SK-N-SH treated with all-trans-retinoic acid at 6 μM for 48 hours (cell line): ENCODE measurements around the gene MVB12B.

Experiments
- ATAC-seq: fragments of 200-7000 bp; cut with Tn5 transposase; 3 replicates; pipeline ENCODE4 v1.9.1; 2020; ENCODE audit warnings: mild to moderate bottlenecking, moderate library complexity
- ARNTL ChIP-seq: fragments of 450-650 bp; formaldehyde crosslinking; IDR thresholded peaks from 2 replicates; pipeline ENCODE4 v1.5.0; 2020; ENCODE audit warnings: low read depth, mild to moderate bottlenecking, moderate library complexity, borderline replicate concordance
- BACH2 ChIP-seq: fragments of 250-450 bp; sonication (Bioruptor Pico); IDR thresholded peaks from 2 replicates; pipeline ENCODE4 v1.9.0; 2021; ENCODE audit warnings: mild to moderate bottlenecking, borderline replicate concordance
- CSDC2 ChIP-seq: fragments of 250-450 bp; sonication (Bioruptor Pico); IDR thresholded peaks from 2 replicates; pipeline ENCODE4 v1.5.0; 2020; ENCODE audit warnings: mild to moderate bottlenecking, moderate library complexity
- ESRRG ChIP-seq: fragments of 250-450 bp; sonication (Bioruptor Pico); IDR thresholded peaks from 2 replicates; pipeline ENCODE4 v1.6.1; 2021; ENCODE audit warnings: mild to moderate bottlenecking
- GLIS3 ChIP-seq: fragments of 250-450 bp; sonication (Bioruptor Pico); IDR thresholded peaks from 2 replicates; pipeline ENCODE4 v1.5.0; 2020; ENCODE audit warnings: mild to moderate bottlenecking, moderate library complexity
- OSR1 ChIP-seq: fragments of 250-450 bp; sonication (Bioruptor Pico); IDR thresholded peaks from 2 replicates; pipeline ENCODE4 v1.8.0; 2022; ENCODE audit warnings: moderate library complexity, mild to moderate bottlenecking, inconsistent platforms
- PPARA ChIP-seq: fragments of 250-450 bp; sonication (Bioruptor Pico); IDR thresholded peaks from 2 replicates; pipeline ENCODE4 v1.5.0; 2020; ENCODE audit warnings: mild to moderate bottlenecking, borderline replicate concordance
- RARB ChIP-seq: fragments of 250-450 bp; sonication (Bioruptor Pico); IDR thresholded peaks from 2 replicates; pipeline ENCODE4 v1.8.0; 2021; ENCODE audit warnings: mild to moderate bottlenecking, moderate library complexity
- SNAI2 ChIP-seq: fragments of 250-450 bp; sonication (Bioruptor Pico); IDR thresholded peaks from 2 replicates; pipeline ENCODE4 v1.5.0; 2020; ENCODE audit warnings: mild to moderate bottlenecking, moderate library complexity
- TCF4 ChIP-seq: fragments of 250-450 bp; sonication (Bioruptor Pico); IDR thresholded peaks from 2 replicates; pipeline ENCODE4 v1.8.0; 2021; ENCODE audit warnings: mild to moderate bottlenecking, moderate library complexity, borderline replicate concordance
- TOX ChIP-seq: fragments of 250-450 bp; sonication (Bioruptor Pico); IDR thresholded peaks from 2 replicates; pipeline ENCODE4 v1.8.0; 2021; ENCODE audit warnings: mild to moderate bottlenecking, moderate library complexity, borderline replicate concordance
- ZC3H10 ChIP-seq: fragments of 250-450 bp; sonication (Bioruptor Pico); IDR thresholded peaks from 2 replicates; pipeline ENCODE4 v1.5.1; 2021; ENCODE audit warnings: mild to moderate bottlenecking, moderate library complexity
- ZFP30 ChIP-seq: fragments of 450-650 bp; formaldehyde crosslinking; IDR thresholded peaks from 2 replicates; pipeline ENCODE4 v1.5.0; 2022; ENCODE audit warnings: mild to moderate bottlenecking, moderate library complexity
- ZNF565 ChIP-seq: fragments of 450-650 bp; formaldehyde crosslinking; conservative IDR thresholded peaks from 2 replicates; pipeline ENCODE4 v1.5.0; 2020; ENCODE audit warnings: low read depth, mild to moderate bottlenecking, moderate library complexity
- ZNF70 ChIP-seq: fragments of 450-650 bp; formaldehyde crosslinking; IDR thresholded peaks from 2 replicates; pipeline ENCODE4 v1.5.0; 2020; ENCODE audit warnings: mild to moderate bottlenecking, moderate library complexity
- ZNF8 ChIP-seq: fragments of 450-650 bp; formaldehyde crosslinking; IDR thresholded peaks from 2 replicates; pipeline ENCODE4 v1.5.0; 2020; ENCODE audit warnings: mild to moderate bottlenecking, moderate library complexity
- TF ChIP-seq, protein P1 (sequence below): fragments of 250-450 bp; sonication (Bioruptor Pico); IDR thresholded peaks from 2 replicates; pipeline ENCODE4 v1.5.1; 2021; ENCODE audit warnings: mild to moderate bottlenecking, moderate library complexity
- TF ChIP-seq, protein P2 (sequence below): fragments of 250-450 bp; sonication (Bioruptor Pico); IDR thresholded peaks from 2 replicates; pipeline ENCODE4 v1.5.1; 2020; ENCODE audit warnings: low read depth, mild to moderate bottlenecking, moderate library complexity
- TF ChIP-seq, protein P3 (sequence below): fragments of 250-450 bp; sonication (Bioruptor Pico); IDR thresholded peaks from 2 replicates; pipeline ENCODE4 v1.5.0; 2020; ENCODE audit warnings: mild to moderate bottlenecking, moderate library complexity
- TF ChIP-seq, protein P4 (sequence below): fragments of 250-450 bp; sonication (Bioruptor Pico); IDR thresholded peaks from 2 replicates; pipeline ENCODE4 v1.8.0; 2021; ENCODE audit warnings: low read depth, mild to moderate bottlenecking, moderate library complexity, borderline replicate concordance

The MVB12B gene

DNA sequence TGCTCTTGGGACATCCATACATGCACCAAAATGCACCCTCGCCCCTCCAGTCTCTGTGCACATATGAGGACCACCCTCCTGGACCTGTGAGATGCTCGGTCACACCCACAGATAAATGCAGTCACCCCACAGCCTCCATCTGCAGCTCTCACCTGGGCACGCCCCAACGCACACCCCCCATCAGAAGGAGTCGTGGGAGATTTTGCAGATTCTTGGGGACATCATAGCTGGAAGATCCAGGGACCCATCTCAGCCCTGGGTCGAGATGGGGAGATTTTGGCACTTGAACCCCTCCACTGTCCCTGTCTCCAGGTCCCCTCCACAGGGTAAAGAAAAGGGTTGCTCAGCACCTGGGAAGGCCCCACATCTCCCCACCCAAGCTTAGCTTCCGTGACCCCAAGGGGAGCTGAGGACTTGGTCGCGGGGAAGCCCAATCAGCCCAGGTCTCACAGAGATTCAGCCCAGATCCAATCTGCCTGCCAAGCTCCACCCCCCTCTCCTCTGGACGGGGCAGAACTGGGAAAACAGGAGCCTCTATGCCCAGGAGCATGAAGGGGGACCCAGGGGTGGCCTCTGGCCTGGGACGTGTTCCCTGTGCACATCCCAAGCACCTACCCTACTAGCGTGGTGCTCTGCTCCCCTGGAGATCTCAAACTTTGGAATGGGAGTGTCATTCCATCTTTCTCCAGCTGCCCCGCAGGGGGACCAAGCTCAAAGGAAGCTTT lies 197.9 kb downstream of the MVB12B start:
- no peak for TF ChIP-seq RARB (CRISPR knock-in tag)
- no peak for TF ChIP-seq PPARA
- no peak for TF ChIP-seq GLIS3 (CRISPR knock-in tag)
- TF ChIP-seq, protein P1, sequence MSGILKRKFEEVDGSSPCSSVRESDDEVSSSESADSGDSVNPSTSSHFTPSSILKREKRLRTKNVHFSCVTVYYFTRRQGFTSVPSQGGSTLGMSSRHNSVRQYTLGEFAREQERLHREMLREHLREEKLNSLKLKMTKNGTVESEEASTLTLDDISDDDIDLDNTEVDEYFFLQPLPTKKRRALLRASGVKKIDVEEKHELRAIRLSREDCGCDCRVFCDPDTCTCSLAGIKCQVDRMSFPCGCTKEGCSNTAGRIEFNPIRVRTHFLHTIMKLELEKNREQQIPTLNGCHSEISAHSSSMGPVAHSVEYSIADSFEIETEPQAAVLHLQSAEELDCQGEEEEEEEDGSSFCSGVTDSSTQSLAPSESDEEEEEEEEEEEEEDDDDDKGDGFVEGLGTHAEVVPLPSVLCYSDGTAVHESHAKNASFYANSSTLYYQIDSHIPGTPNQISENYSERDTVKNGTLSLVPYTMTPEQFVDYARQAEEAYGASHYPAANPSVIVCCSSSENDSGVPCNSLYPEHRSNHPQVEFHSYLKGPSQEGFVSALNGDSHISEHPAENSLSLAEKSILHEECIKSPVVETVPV, result no peak
- no peak for TF ChIP-seq CSDC2 (CRISPR knock-in tag)
- no peak for TF ChIP-seq BACH2
- TF ChIP-seq ARNTL (CRISPR knock-in tag), result no peak
- no peak for TF ChIP-seq ZNF565 (CRISPR knock-in tag)
- no peak for TF ChIP-seq ZFP30 (CRISPR knock-in tag)
- no peak for TF ChIP-seq ZNF70 (CRISPR knock-in tag)
- TF ChIP-seq, protein P2, sequence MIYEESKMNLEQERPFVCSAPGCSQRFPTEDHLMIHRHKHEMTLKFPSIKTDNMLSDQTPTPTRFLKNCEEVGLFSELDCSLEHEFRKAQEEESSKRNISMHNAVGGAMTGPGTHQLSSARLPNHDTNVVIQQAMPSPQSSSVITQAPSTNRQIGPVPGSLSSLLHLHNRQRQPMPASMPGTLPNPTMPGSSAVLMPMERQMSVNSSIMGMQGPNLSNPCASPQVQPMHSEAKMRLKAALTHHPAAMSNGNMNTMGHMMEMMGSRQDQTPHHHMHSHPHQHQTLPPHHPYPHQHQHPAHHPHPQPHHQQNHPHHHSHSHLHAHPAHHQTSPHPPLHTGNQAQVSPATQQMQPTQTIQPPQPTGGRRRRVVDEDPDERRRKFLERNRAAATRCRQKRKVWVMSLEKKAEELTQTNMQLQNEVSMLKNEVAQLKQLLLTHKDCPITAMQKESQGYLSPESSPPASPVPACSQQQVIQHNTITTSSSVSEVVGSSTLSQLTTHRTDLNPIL, result no peak
- TF ChIP-seq TOX (CRISPR knock-in tag), result no peak
- no peak for TF ChIP-seq SNAI2
- no peak for TF ChIP-seq ESRRG
- TF ChIP-seq, all 23 proteins: peak for 0
- no peak for ATAC-seq

DNA sequence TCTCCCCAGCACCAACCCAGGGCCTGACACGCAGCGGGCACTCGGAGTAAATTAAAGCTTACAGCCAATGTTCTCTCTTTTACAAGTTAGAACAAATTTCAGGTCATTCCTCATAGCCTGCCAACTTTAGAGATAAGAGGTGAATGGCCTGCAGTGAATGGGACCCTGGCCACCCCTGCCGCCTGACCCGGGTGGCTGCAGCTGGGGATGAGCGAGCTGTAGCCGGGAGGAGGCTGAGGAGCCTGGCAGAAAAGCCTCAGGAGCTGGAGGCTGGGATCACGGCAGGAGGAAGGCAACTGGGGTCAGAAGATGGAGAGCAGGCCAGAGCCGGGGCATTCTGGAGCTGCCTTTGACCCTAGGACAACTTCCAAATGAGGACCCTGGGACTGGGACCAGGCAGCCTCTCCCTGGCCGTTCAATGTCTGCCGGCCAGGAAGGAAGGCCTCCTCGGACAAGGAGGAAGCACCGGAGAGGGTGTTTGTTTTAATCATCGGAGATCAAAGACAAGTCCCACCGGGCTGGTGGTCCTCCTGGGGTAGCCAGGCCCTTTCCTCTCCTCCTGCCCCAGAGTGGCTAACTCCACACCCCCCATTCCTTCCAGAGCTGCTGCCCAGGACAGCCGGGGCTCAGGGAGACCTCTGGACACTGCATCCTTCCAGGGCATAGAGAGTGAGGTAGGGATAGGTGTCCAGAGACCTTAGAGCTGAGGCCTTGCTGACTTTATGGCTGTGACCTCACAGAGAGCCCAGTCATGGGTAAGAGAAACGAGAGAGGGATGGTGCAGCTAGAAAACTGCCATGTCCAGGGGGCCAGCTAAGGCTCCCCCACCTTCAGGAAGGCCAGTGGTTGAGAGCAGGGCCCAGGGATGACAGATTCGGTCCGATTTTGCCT lies 199.8 kb downstream of the MVB12B start:
- TF ChIP-seq, protein P3, sequence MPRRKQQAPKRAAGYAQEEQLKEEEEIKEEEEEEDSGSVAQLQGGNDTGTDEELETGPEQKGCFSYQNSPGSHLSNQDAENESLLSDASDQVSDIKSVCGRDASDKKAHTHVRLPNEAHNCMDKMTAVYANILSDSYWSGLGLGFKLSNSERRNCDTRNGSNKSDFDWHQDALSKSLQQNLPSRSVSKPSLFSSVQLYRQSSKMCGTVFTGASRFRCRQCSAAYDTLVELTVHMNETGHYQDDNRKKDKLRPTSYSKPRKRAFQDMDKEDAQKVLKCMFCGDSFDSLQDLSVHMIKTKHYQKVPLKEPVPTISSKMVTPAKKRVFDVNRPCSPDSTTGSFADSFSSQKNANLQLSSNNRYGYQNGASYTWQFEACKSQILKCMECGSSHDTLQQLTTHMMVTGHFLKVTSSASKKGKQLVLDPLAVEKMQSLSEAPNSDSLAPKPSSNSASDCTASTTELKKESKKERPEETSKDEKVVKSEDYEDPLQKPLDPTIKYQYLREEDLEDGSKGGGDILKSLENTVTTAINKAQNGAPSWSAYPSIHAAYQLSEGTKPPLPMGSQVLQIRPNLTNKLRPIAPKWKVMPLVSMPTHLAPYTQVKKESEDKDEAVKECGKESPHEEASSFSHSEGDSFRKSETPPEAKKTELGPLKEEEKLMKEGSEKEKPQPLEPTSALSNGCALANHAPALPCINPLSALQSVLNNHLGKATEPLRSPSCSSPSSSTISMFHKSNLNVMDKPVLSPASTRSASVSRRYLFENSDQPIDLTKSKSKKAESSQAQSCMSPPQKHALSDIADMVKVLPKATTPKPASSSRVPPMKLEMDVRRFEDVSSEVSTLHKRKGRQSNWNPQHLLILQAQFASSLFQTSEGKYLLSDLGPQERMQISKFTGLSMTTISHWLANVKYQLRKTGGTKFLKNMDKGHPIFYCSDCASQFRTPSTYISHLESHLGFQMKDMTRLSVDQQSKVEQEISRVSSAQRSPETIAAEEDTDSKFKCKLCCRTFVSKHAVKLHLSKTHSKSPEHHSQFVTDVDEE, result no peak
- no peak for TF ChIP-seq ZFP30 (CRISPR knock-in tag)
- TF ChIP-seq OSR1 (CRISPR knock-in tag), result no peak
- TF ChIP-seq RARB (CRISPR knock-in tag), result no peak
- no peak for TF ChIP-seq GLIS3 (CRISPR knock-in tag)
- TF ChIP-seq CSDC2 (CRISPR knock-in tag), result no peak
- TF ChIP-seq SNAI2, result no peak
- TF ChIP-seq, protein P1, result no peak
- no peak for TF ChIP-seq ZNF565 (CRISPR knock-in tag)
- TF ChIP-seq, protein P4, sequence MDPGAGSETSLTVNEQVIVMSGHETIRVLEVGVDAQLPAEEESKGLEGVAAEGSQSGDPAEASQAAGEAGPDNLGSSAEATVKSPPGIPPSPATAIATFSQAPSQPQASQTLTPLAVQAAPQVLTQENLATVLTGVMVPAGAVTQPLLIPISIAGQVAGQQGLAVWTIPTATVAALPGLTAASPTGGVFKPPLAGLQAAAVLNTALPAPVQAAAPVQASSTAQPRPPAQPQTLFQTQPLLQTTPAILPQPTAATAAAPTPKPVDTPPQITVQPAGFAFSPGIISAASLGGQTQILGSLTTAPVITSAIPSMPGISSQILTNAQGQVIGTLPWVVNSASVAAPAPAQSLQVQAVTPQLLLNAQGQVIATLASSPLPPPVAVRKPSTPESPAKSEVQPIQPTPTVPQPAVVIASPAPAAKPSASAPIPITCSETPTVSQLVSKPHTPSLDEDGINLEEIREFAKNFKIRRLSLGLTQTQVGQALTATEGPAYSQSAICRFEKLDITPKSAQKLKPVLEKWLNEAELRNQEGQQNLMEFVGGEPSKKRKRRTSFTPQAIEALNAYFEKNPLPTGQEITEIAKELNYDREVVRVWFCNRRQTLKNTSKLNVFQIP, result no peak
- no peak for ATAC-seq

DNA sequence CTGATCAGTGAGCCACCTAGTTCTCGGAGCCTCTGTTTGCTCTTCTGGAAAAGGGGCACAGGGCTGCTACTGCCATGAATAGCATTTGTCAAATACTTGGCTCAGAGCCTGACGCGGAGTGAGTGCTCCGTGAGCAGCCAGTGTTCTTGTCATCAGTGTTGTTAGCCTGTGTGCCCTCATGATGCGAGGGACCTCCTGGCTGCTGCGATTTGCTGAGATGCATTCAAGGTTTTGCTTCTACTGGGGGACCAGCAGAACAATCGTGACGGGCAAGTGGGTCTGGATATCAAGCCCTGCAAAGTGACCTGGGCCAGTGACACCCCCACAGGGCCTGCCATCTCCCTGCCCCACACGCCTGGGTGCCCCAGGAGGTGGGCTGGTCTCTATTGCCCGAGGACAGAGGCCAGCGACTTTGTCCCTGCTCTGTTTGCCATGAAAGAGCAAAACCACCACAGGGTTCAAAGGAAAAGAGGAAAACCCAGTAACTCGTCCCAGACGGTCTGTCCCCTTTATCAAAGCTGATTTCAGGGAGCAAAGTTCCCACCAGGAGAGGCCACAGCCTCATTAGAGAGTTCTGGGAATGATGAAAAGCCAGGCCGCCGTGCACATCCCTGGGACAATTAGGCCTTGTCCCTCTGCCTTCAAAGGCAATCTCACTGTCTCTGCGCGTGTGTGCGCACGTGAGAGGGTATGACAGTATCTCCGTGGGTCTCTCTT lies 200.6 kb downstream of the MVB12B start:
- no peak for ATAC-seq
- no peak for TF ChIP-seq ZNF8
- no peak for TF ChIP-seq ZC3H10
- no peak for TF ChIP-seq SNAI2
- TF ChIP-seq ZFP30 (CRISPR knock-in tag), result no peak
- TF ChIP-seq, protein P1, result no peak
- TF ChIP-seq TCF4 (CRISPR knock-in tag), result no peak
- TF ChIP-seq, protein P4, result no peak
- TF ChIP-seq CSDC2 (CRISPR knock-in tag), result no peak
- TF ChIP-seq TOX (CRISPR knock-in tag), result no peak
- TF ChIP-seq RARB (CRISPR knock-in tag), result no peak
